Body of pancreas (tissue), 4 donors: ENCODE data around the gene IGFBP7. TPM values are rescaled to one million over a fixed set of nuclear protein-coding genes. Genes with fewer than 3 reads are reported as not detected.

Source experiments
- ATAC-seq: fragments of 150-250 bp; one replicate; pipeline ENCODE4 v1.9.1; 2016
- DNase-seq, 4 donors: peaks; one replicate each; pipeline ENCODE4 v3.0.0-alpha.2; 2019
- H3K27ac ChIP-seq, 4 donors: fragments of 200-600 bp; sonication (generic); 1 replicate in 3 of 4; 2 replicates in 1 of 4; pipeline versions ENCODE4 v1.5.1 to v1.6.1; 2016 to 2019; ENCODE audit warnings: mild to moderate bottlenecking in 1 of 4, mixed read lengths in 1 of 4, moderate library complexity in 1 of 4
- H3K27me3 ChIP-seq, 2 donors: fragments of 200-600 bp; sonication (generic); one replicate each; pipeline ENCODE4 v1.6.0; 2016; ENCODE audit warnings: mild to moderate bottlenecking in 1 of 2
- H3K36me3 ChIP-seq, 2 donors: fragments of 200-600 bp; sonication (generic); replicated peaks in 1 of 2; 2 replicates each; pipeline ENCODE4 v1.5.1; 2016; ENCODE audit warnings: low read depth in 2 of 2; ENCODE audit not compliant: insufficient read depth in 1 of 2
- H3K4me1 ChIP-seq: fragments of 200-600 bp; sonication (generic); one replicate; pipeline ENCODE4 v1.6.0; 2016
- H3K4me3 ChIP-seq, 2 donors: fragments of 200-600 bp; sonication (generic); 1 replicate in 1 of 2; 2 replicates in 1 of 2; pipeline ENCODE4 v1.5.1; 2016 to 2019
- H3K9me3 ChIP-seq, 3 donors: fragments of 200-600 bp; sonication (generic); 1 replicate in 2 of 3; 2 replicates in 1 of 3; pipeline ENCODE4 v1.5.1; 2016
- CTCF ChIP-seq, 7 experiments: fragments of 450-650 bp in 4 of 7; fragments of 200-600 bp in 3 of 7; sonication (generic) in 3 of 7; IDR thresholded peaks; one replicate each; pipeline ENCODE4 v1.5.1; 2016 to 2019; ENCODE audit warnings: antibody characterized with exemption in 7 of 7
- POLR2A ChIP-seq, 3 donors: fragments of 450-650 bp; IDR thresholded peaks; one replicate each; pipeline ENCODE4 v1.6.1; 2016; ENCODE audit warnings: antibody characterized with exemption in 3 of 3, mild to moderate bottlenecking in 2 of 3
- WGBS, 2 donors: methylation state at CpG; one replicate each; pipeline ENCODE4 v1.1.5; 2017; 5-methylcytosine and 5-hydroxymethylcytosine counted together
- intact Hi-C: fragments of 100-400 bp; cut with DNase I; formaldehyde crosslinking; loops from one replicate; pipeline ENCODE4 v1.15.1; 2023
- total RNA-seq, 2 donors: library from RNA; depleted of rRNA; stranded (reverse); fragments of >200 nt; gene quantifications; one replicate each; pipeline ENCODE4 v1.1.0, GENCODE V29; 2016

IGFBP7 gene
- total RNA-seq, 2 donors from 2014 or later = 758 to 1,249 TPM

- peaks cover 8% of the 10 kb centered on the region for H3K4me1 ChIP-seq
- ATAC-seq (no peak), DNase-seq (no peak)
- 65 to 68% methylated on average over 3 of the region's 3 CpGs for WGBS, 2 donors
- no peak overlapping the region for H3K4me3 ChIP-seq
- H3K27me3 ChIP-seq = no peaks in the 10 kb centered on the region
- peaks cover 0 to 10% (median 0%) of the 10 kb centered on the region in 3 donors for H3K9me3 ChIP-seq
- intact Hi-C loops = no loop called here
- H3K36me3 ChIP-seq = no peaks in the 10 kb centered on the region
- no peak overlapping the region for H3K27ac ChIP-seq
- no peak for TF ChIP-seq POLR2A (IDR thresholded peaks at IDR 0.05)
- TF ChIP-seq CTCF (IDR thresholded peaks at IDR 0.05) = no peak
Measured at GRCh38 chr4:57127361-57127760, 17.2 kb upstream of the IGFBP7 start.

- Histone ChIP-seq H3K9me3 (peaks cover 0 to 10% (median 0%) of the 10 kb centered on the region in 3 donors), H3K4me1 (no peaks in the 10 kb centered on the region), H3K27me3 (no peaks in the 10 kb centered on the region), H3K27ac (no peak overlapping the region), H3K36me3 (no peaks in the 10 kb centered on the region), H3K4me3 (no peak overlapping the region)
- intact Hi-C loops = no loop called here
- ATAC-seq (no peak), DNase-seq (no peak)
- TF ChIP-seq CTCF (IDR thresholded peaks at IDR 0.05) (no peak), POLR2A (IDR thresholded peaks at IDR 0.05) (no peak)
Measured at GRCh38 chr4:57125996-57126395, 15.8 kb upstream of the IGFBP7 start.

- Histone ChIP-seq H3K9me3 (peaks cover 0 to 10% (median 0%) of the 10 kb centered on the region in 3 donors), H3K27me3 (no peaks in the 10 kb centered on the region), H3K27ac (no peak overlapping the region), H3K4me1 (no peaks in the 10 kb centered on the region), H3K4me3 (no peak overlapping the region), H3K36me3 (no peaks in the 10 kb centered on the region)
- ATAC-seq = no peak
- no peak for DNase-seq
- intact Hi-C loops = no loop called here
- TF ChIP-seq CTCF (IDR thresholded peaks at IDR 0.05) (no peak), POLR2A (IDR thresholded peaks at IDR 0.05) (no peak)
Measured at GRCh38 chr4:57124145-57124544, 14.0 kb upstream of the IGFBP7 start.

GRCh38 chr4:57122959-57123358 lies 12.8 kb upstream of the IGFBP7 start:
- Histone ChIP-seq H3K27me3 (no peaks in the 10 kb centered on the region), H3K27ac (no peak overlapping the region), H3K9me3 (peaks cover 0 to 10% (median 0%) of the 10 kb centered on the region in 3 donors), H3K36me3 (no peaks in the 10 kb centered on the region), H3K4me1 (no peaks in the 10 kb centered on the region), H3K4me3 (no peak overlapping the region)
- DNase-seq (no peak), ATAC-seq (no peak)
- intact Hi-C loops = no loop called here
- TF ChIP-seq POLR2A (IDR thresholded peaks at IDR 0.05) (no peak), CTCF (IDR thresholded peaks at IDR 0.05) (no peak)
- WGBS, 2 donors = 50 to 95% methylated on average over 1 of the region's 1 CpG

DNA sequence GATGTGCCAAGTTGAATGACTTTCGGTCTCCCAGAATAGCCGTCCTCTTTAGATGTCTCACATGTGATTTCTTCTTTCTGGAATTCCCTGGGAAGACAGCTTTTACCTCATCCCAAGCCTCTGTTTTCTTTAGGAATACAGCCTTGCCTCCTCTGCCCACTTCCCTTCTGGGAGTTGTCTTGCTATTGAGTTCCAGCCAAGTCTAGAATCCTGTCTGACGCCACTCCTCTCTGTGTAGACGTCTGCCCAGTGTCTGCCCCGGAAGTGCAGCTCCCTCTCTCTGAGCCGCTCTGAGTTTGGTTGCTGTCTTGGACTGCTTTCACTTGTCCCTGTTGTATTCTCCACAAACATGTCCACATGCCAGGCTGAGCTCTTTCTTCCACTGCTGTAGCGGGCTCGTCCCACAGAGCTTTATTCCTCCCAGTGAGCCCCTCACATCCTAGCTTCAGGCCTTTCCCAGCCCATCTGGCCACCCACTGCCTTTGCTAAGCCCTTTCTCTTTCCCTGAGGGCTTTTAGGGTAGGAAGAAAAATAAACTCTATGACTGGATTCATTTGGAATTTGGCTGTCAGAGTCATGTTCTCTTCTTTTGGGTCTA lies 9.0 kb upstream of the IGFBP7 start:
- Histone ChIP-seq H3K27ac (peak overlapping the region in 2 of 4 donors; percentile 30 to 63), H3K36me3 (no peaks in the 10 kb centered on the region), H3K4me3 (no peak overlapping the region), H3K4me1 (no peaks in the 10 kb centered on the region), H3K27me3 (no peaks in the 10 kb centered on the region), H3K9me3 (no peaks in the 10 kb centered on the region)
- no peak for TF ChIP-seq CTCF (IDR thresholded peaks at IDR 0.05)
- TF ChIP-seq POLR2A (IDR thresholded peaks at IDR 0.05) = peak in 1 of 3 donors; percentile 12
- DNase-seq (peak in 2 of 4 donors; percentile 27 to 40), ATAC-seq (peak; percentile 65)
- 59 to 65% methylated on average over 8 of the region's 8 CpGs for WGBS, 2 donors
- intact Hi-C loops = no loop called here
